Gastroesophageal sphincter (tissue), 3 donors: ENCODE measurements around the gene MMP24.

Source experiments
- POLR2AphosphoS5 ChIP-seq: sonication (generic); formaldehyde crosslinking; IDR thresholded peaks from one replicate; pipeline ENCODE4 v1.6.1; 2017; ENCODE audit warnings: antibody characterized with exemption
- TF ChIP-seq, protein P1 (sequence below), 4 experiments: fragments of 200-600 bp in 2 of 4; fragments of 450-650 bp in 2 of 4; sonication (generic) in 1 of 4; IDR thresholded peaks; one replicate each; pipeline ENCODE4 v1.5.1; 2017 to 2019; ENCODE audit warnings: antibody characterized with exemption in 4 of 4, mild to moderate bottlenecking in 2 of 4, moderate library complexity in 2 of 4

DNA sequence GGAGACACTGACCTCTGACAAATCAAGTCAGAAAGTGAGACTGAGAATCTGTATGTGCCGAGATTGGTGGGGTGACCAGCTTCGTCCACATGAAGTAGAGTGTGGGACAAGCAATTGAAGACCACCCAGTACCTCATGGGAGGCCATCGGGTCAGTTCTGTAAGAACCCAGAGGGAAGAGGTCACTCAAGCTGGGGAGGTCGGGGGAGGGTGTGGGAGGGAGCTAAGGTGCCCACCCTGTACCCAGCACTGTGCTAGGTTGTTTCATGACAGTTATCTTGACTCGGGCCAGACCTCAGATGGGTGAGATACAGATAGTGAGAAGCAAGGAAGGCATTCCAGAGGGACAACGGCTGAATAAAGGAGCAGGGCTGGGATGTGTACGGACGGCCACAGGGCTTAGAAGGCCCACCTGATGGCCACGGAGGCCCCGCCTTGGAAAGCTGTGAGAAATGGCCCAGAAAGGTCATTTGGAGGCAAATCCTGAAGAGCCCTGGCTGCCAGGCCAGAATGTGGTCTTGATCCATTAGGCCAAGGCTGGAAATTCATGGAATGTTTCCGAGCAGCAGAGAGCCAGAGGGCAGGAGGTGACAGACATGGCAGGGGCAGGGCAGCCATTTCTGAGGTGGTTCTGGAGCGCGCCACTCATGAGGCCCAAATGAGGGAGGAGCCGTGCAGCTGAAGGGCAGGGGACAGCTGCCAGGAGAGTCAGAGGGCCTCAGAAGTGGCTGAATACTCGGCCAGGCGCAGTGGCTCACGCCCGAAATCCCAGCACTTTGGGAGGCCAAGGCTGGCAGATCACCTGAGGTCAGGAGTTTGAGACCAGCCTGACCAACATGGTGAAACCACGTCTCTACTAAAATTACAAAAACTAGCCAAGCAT is 43.8 kb downstream of the MMP24 start:
- no peak for TF ChIP-seq POLR2AphosphoS5
- TF ChIP-seq, protein P1, sequence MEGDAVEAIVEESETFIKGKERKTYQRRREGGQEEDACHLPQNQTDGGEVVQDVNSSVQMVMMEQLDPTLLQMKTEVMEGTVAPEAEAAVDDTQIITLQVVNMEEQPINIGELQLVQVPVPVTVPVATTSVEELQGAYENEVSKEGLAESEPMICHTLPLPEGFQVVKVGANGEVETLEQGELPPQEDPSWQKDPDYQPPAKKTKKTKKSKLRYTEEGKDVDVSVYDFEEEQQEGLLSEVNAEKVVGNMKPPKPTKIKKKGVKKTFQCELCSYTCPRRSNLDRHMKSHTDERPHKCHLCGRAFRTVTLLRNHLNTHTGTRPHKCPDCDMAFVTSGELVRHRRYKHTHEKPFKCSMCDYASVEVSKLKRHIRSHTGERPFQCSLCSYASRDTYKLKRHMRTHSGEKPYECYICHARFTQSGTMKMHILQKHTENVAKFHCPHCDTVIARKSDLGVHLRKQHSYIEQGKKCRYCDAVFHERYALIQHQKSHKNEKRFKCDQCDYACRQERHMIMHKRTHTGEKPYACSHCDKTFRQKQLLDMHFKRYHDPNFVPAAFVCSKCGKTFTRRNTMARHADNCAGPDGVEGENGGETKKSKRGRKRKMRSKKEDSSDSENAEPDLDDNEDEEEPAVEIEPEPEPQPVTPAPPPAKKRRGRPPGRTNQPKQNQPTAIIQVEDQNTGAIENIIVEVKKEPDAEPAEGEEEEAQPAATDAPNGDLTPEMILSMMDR (IDR thresholded peaks at IDR 0.05) = no peak
